NCI-H460 (cell line): Measurements from ENCODE around the gene ADGRB2. TPM values are rescaled to one million over a fixed set of nuclear protein-coding genes. Genes with fewer than 3 reads are reported as not detected.

Experiments used
- DNase-seq: peaks from one replicate; pipeline ENCODE4 v3.0.0-alpha.2; 2016; ENCODE audit warnings: low read depth; ENCODE audit errors: extremely low read depth
- total RNA-seq: library from RNA; depleted of rRNA; stranded (reverse); fragments of >200 nt; shearing (Covaris generic); gene quantifications from 2 replicates; pipeline ENCODE4 v1.2.3, GENCODE V29; 2014

The ADGRB2 gene
- total RNA-seq, 1 experiment from 2014 or later: 2.5 TPM

- DNase-seq: no peak
These were observed 32.6 kb upstream of the ADGRB2 start for GRCh38 chr1:31796707-31797106.

DNA sequence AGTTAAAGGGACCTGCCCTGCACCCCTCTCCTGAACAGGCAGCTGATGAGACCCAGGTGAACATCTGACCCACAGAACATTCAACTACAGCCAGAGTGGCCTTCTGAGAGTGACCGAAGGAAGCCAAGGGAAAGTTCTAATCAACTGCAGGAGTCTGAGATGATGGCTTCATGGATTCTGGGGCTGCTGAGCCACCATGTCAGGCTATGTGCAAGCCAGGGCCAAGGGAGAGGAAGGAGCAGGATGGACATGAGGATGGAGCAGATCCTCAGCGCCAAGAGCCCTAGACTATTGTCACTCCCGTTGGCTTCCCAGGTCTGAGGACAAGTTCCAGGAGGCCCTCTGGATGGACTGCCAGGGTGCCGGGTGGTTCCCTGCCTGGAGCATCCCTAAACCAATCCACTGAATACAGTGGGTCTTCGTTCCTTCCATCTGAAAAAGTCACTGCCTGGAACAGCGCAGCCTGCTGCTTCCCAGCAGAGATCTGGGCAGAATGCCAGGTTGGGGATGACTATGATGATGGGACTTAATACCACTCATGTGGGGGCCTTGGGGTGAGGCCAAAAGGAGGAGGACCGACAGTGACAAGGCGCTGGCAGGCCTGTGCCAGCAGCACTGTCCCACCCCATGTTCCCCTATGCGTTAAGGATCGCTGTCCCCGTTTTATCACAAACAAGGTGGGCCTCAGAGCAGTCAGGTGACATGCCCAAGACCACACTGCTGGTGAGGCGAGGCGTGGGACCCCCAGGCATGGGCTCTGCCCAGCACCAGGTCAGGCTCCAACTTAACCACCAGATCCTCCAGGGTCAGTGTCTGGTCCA lies 31.9 kb upstream of the ADGRB2 start:
- no peak for DNase-seq

DNA sequence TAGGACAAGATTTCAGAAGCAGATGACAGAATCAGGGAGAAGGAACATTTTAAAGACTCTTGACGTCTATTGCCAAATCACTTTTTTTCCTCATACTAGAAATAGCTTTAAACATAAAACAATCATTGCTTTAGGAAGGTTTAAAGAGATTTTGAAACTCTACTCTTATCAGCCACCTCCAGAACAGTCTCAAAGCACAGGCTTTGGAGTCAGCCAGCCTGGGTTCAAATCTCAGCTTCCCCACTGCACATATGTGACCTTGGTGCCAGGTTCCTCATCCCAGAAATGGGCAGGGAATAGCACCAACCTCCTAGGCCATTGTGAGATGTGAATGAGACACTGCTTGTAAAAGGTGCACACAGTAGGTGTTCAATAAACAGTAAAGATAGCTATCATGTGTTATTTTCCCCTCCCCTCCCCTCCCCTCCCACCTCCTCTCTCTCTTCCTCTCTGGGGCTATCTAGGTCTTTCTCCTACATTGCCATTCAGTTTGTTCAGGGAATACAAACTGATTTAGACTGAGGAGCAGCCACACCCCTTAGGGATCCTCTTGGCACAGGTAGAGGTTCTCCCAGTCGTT lies 31.0 kb upstream of the ADGRB2 start:
- no peak for DNase-seq

DNA sequence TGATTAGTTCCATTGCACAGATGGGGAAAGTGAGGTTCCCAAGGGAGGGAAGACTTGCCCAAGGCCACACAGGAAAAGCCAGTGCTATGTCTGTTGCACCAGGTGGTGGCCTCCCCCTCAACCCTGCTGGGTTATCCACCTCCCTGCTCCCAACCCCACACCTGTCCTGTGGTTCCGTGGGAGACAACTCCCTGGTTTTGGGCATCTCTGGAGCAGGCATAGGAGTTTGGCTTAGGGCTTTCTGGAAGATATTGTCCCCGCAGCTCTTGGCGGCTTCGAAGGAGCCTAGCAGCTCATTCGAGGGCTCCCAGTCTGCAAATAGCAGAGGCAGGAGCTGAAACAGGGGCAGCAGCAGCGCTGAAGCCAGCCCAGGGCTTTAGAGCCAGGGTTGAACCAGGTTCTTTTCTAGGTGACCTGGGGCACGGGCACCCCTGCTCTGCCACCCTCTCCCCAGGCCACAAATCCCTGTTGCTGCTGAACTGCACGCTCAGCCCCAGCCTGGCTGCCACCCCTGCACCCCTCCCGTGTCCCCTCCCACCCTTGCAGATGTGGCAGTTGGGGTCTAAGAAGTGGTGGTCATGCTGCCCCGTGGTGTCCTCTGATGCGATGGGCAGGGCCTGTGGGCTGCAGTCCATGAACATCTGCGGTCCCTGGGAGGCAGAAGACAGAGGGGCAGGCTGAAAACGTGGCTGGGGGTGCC lies 29.6 kb upstream of the ADGRB2 start:
- no peak for DNase-seq

DNA sequence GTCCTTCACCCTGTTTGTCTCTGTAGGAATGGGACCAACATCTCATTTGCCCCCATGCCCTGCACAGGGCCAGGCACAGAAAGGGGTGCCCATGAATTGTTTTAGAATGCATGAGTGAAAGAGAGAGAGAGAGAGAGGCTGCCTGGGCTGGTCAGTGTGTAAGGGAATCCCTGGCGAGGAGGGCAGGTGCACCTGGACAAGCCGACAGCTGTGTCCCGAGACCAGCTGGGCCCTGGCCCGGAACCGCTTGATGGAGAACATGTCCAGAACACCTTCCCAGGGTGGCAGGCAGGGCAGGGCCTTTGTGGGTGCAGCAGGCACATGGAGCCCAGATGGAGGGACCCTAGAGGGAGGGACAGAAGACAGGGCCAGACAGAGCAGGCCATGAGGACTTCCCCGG lies 28.9 kb upstream of the ADGRB2 start:
- no peak for DNase-seq

- DNase-seq: no peak
These were observed 28.4 kb upstream of the ADGRB2 start for GRCh38 chr1:31792541-31792940.

DNA sequence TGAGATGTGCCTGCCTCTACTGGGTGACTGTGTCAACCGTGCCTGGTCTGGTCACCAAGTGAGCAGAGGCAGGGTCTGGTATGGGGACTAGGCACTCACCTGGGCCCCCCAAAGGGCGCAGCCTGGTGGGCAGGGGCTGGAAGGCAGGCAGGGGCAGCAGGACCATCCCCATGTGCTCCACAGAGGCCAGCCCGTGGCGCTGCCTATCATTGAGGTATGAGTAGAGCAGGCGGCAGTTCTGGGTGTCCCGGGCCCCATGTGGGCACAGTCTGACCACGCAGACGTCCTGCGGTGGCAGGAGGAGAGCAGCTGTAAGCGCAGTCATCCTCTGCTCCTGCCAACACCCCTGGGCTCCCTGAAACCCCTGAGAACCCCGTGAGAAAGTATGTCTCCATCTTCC lies 28.0 kb upstream of the ADGRB2 start:
- no peak for DNase-seq

DNA sequence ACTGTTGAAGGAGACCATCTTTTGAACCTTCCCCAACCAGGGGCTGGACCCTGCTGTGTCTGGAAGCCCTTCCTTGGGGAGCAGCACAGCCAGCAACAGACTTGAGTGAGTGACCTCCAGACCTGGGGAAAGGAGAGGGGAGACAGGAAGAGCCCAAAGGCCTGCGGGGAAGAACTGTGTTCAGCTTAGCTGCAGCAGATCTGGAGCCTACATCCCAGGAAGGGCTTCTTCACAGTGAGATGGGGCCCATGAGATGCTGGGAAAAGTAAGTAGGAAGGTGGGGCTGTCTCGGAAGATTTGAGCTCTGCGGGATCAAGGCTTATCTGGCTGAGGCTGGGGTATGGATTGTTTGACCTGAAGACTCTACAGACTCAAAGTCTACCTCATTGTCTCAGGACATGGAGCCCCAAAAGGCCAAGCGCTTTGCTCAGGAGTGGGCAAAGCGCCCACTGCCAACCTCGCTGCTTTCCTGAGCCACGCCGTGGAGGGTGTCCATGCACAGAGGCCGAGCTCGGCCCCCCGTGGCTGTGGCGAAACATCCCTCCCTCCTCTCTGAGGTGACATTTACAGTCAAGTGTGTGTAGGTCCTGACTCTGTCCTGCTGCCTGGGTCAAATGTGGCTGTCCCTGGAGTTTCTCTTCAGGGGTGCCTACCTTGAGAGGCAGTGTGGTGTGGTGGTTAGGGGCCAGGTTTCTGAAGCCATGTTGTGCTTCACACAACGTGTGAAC lies 27.2 kb upstream of the ADGRB2 start:
- DNase-seq: no peak

DNA sequence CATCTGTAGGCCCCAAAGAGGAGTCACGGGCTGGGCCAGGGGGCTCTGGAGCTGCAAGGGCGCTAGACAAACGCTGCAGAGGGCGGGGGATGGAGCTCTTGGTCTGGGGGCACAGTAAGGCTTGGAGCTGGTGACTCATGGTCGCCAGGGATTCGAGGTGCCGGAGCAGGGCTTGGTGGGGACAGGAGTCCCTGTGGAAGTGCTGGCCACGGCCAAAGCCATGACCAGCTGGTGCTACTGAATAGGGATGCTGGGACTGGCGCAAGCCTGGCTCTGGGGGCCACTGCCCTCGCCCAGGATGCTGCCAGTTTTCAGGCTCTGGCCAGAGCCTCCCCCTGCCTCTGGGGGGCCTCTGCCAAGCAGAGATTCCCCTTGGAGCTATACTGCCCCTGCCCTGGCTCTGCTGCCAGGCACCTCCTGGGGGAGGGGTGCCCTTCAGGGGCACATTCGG lies 26.5 kb upstream of the ADGRB2 start:
- no peak for DNase-seq

- no peak for DNase-seq
These were observed 26.0 kb upstream of the ADGRB2 start for GRCh38 chr1:31790140-31790539.

- peak; percentile 81 for DNase-seq
These were observed 25.3 kb upstream of the ADGRB2 start for GRCh38 chr1:31789259-31790065.

DNA sequence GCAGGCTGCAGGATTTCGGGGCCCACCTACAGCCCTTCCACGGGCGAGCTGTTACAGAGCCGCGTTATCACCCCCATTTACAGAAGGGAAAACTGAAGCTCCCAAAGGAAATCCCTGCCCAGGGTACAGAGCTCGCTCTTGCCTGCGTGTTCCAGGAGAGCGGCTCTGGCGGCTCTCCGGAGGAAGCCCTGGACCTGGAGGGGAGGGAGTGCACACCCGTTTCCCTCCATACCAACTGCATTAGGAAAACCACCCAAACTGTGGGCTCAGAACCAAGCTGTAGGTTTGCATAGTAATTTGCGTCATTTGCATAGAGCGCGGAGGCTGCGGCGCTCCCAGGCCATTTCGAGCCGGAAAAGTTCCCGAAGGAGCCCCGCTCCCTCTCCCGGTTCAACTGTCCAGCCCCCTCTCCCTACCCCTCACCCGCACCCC lies 24.7 kb upstream of the ADGRB2 start:
- DNase-seq: no peak

- DNase-seq: peak; percentile 88
These were observed 24.1 kb upstream of the ADGRB2 start for GRCh38 chr1:31788138-31788824.

DNA sequence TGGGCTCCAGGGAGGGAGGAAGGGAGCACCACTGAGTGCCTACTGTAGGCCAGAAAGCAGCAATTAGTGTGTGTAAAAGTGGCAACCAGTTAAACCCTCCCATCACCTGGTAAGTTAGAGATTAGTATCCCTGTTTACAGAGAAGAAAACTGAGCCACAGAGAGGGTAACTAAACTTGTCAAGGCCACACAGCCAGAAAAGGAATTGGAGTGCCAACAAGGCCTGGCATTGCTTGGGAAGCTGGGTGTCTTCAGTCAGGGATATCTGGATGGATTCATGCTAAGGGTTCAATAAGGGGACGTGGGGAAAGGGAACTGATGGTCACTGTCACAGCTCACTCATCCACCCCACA lies 23.6 kb upstream of the ADGRB2 start:
- DNase-seq: no peak

- DNase-seq: no peak
These were observed 23.1 kb upstream of the ADGRB2 start for GRCh38 chr1:31787261-31787660.

- DNase-seq: no peak
These were observed 22.4 kb upstream of the ADGRB2 start for GRCh38 chr1:31786366-31787060.

- no peak for DNase-seq
These were observed 21.8 kb upstream of the ADGRB2 start for GRCh38 chr1:31785947-31786290.

GRCh38 chr1:31785020-31785946 lies 21.1 kb upstream of the ADGRB2 start:
- no peak for DNase-seq
